Measurements from ENCODE around the gene NSG2.

The NSG2 gene

GRCh38 chr5:174058433-174059122, 13.1 kb downstream of the NSG2 start:
- no peak overlapping the region for H3K4me3 ChIP-seq (ENCODE audit: low read depth, low read length)

GRCh38 chr5:174059247-174059646, 13.7 kb downstream of the NSG2 start:
- no peak overlapping the region for H3K4me3 ChIP-seq (ENCODE audit: low read depth, low read length)

- no peak overlapping the region for H3K4me3 ChIP-seq (ENCODE audit: low read depth, low read length)
Observed at GRCh38 chr5:174063082-174063756, 17.7 kb downstream of the NSG2 start.

- no peak overlapping the region for H3K4me3 ChIP-seq (ENCODE audit: low read depth, low read length)
Observed at GRCh38 chr5:174064171-174064570, 18.7 kb downstream of the NSG2 start.

- H3K4me3 ChIP-seq (ENCODE audit: low read depth, low read length): no peak overlapping the region
Observed at GRCh38 chr5:174065528-174066197, 20.2 kb downstream of the NSG2 start.

- no peak overlapping the region for H3K4me3 ChIP-seq (ENCODE audit: low read depth, low read length)
Observed at GRCh38 chr5:174067499-174067898, 22.0 kb downstream of the NSG2 start.

GRCh38 chr5:174071484-174071883, 26.0 kb downstream of the NSG2 start:
- no peak overlapping the region for H3K4me3 ChIP-seq (ENCODE audit: low read depth, low read length)

- H3K4me3 ChIP-seq (ENCODE audit: low read depth, low read length): no peak overlapping the region
Observed at GRCh38 chr5:174073122-174073660, 27.7 kb downstream of the NSG2 start.

- no peak overlapping the region for H3K4me3 ChIP-seq (ENCODE audit: low read depth, low read length)
Observed at GRCh38 chr5:174074369-174074768, 28.9 kb downstream of the NSG2 start.

- H3K4me3 ChIP-seq (ENCODE audit: low read depth, low read length): no peak overlapping the region
Observed at GRCh38 chr5:174078416-174078815, 32.9 kb downstream of the NSG2 start.

- H3K4me3 ChIP-seq (ENCODE audit: low read depth, low read length): no peak overlapping the region
Observed at GRCh38 chr5:174082286-174082685, 36.8 kb downstream of the NSG2 start.

- H3K4me3 ChIP-seq (ENCODE audit: low read depth, low read length): no peak overlapping the region
Observed at GRCh38 chr5:174083056-174083827, 37.7 kb downstream of the NSG2 start.

- H3K4me3 ChIP-seq (ENCODE audit: low read depth, low read length): no peak overlapping the region
Observed at GRCh38 chr5:174084691-174085154, 39.2 kb downstream of the NSG2 start.

GRCh38 chr5:174086751-174087150, 41.2 kb downstream of the NSG2 start:
- H3K4me3 ChIP-seq (ENCODE audit: low read depth, low read length): no peak overlapping the region

GRCh38 chr5:174087783-174088182, 42.3 kb downstream of the NSG2 start:
- no peak overlapping the region for H3K4me3 ChIP-seq (ENCODE audit: low read depth, low read length)

GRCh38 chr5:174090129-174090528, 44.6 kb downstream of the NSG2 start:
- no peak overlapping the region for H3K4me3 ChIP-seq (ENCODE audit: low read depth, low read length)

- H3K4me3 ChIP-seq (ENCODE audit: low read depth, low read length): no peak overlapping the region
Observed at GRCh38 chr5:174093123-174093522, 47.6 kb downstream of the NSG2 start.

GRCh38 chr5:174094857-174095606, 49.5 kb downstream of the NSG2 start:
- H3K4me3 ChIP-seq (ENCODE audit: low read depth, low read length): no peak overlapping the region

GRCh38 chr5:174096619-174097018, 51.1 kb downstream of the NSG2 start:
- no peak overlapping the region for H3K4me3 ChIP-seq (ENCODE audit: low read depth, low read length)

- no peak overlapping the region for H3K4me3 ChIP-seq (ENCODE audit: low read depth, low read length)
Observed at GRCh38 chr5:174097486-174098185, 52.1 kb downstream of the NSG2 start.
